Caco-2 (cell line): ENCODE results near the gene GLB1L. TPM values are rescaled to one million over a fixed set of nuclear protein-coding genes. Genes with fewer than 3 reads are reported as not detected.

Experiments used
- BruUV-seq: library from RNA; stranded (reverse); fragments of 400-500 nt; replicated peaks from 2 replicates; lab custom pipeline; 2021; lab: Mats Ljungman, UMichigan
- CTCF ChIA-PET: fragments of 300-600 bp; sonication (Branson Sonifier 250); formaldehyde crosslinking; loops from one replicate; lab custom pipeline; 2022; ENCODE audit warnings: antibody characterized with exemption; lab: Charles Lee
- POLR2A ChIA-PET: fragments of 300-600 bp; sonication (Branson Sonifier 250); formaldehyde crosslinking; loops from one replicate; lab custom pipeline; 2022; ENCODE audit warnings: antibody characterized with exemption; lab: Charles Lee
- DNase-seq, 2 experiments: peaks; one replicate each; pipeline versions ENCODE4 v3.0.0 to v3.0.0-alpha.2; 2020 to 2022
- H3K27me3 ChIP-seq: replicated peaks from 2 replicates; pipeline ENCODE4 v1.6.0; 2011; ENCODE audit warnings: low read length; ENCODE audit not compliant: control insufficient read depth, insufficient read depth
- H3K36me3 ChIP-seq: 2 replicates; pipeline ENCODE4 v1.5.1; 2011; ENCODE audit warnings: low read length; ENCODE audit not compliant: control insufficient read depth, insufficient read depth
- H3K4me1 ChIP-seq: fragments of 250-450 bp; sonication (Bioruptor Pico); 2 replicates; pipeline ENCODE4 v1.5.1; 2020; ENCODE audit warnings: mild to moderate bottlenecking
- H3K4me3 ChIP-seq: 2 replicates; pipeline ENCODE4 v1.5.1; 2011; ENCODE audit warnings: low read depth, mild to moderate bottlenecking, control low read depth, low read length
- H3K9me3 ChIP-seq: fragments of 250-450 bp; sonication (Bioruptor Pico); 2 replicates; pipeline ENCODE4 v1.5.1; 2020; ENCODE audit warnings: mild to moderate bottlenecking, moderate library complexity
- H3K27ac Mint-ChIP-seq: one replicate; pipeline ENCODE4 v1.8.0; 2022; ENCODE audit warnings: mixed read lengths; ENCODE audit not compliant: unreplicated experiment
- H3K27me3 Mint-ChIP-seq: one replicate; pipeline ENCODE4 v1.8.0; 2022; ENCODE audit warnings: mixed read lengths; ENCODE audit not compliant: insufficient read depth, unreplicated experiment
- H3K36me3 Mint-ChIP-seq: one replicate; pipeline ENCODE4 v1.8.0; 2022; ENCODE audit warnings: mild to moderate bottlenecking, mixed read lengths; ENCODE audit not compliant: insufficient read depth, unreplicated experiment
- H3K4me1 Mint-ChIP-seq: one replicate; pipeline ENCODE4 v1.8.0; 2022; ENCODE audit warnings: low read depth, mixed read lengths; ENCODE audit not compliant: unreplicated experiment
- H3K4me3 Mint-ChIP-seq: one replicate; pipeline ENCODE4 v1.8.0; 2022; ENCODE audit warnings: mild to moderate bottlenecking, moderate library complexity, mixed read lengths; ENCODE audit not compliant: unreplicated experiment
- H3K9me3 Mint-ChIP-seq: one replicate; pipeline ENCODE4 v1.8.0; 2022; ENCODE audit warnings: mixed read lengths; ENCODE audit not compliant: unreplicated experiment
- CTCF ChIP-seq, 2 experiments: fragments of 200-600 bp in 1 of 2; IDR thresholded peaks; 1 replicate in 1 of 2; 2 replicates in 1 of 2; pipeline versions ENCODE4 v1.5.1 to v1.8.0; 2011 to 2022; ENCODE audit warnings: antibody characterized with exemption in 1 of 2, control low read depth in 1 of 2, inconsistent platforms in 1 of 2, low read depth in 1 of 2, low read length in 1 of 2, mild to moderate bottlenecking in 1 of 2, moderate library complexity in 1 of 2; ENCODE audit not compliant: insufficient read depth in 1 of 2, severe bottlenecking in 1 of 2, unreplicated experiment in 1 of 2
- intact Hi-C: fragments of 100-400 bp; cut with micrococcal nuclease; formaldehyde crosslinking; loops from one replicate; pipeline ENCODE4 v1.10.0; 2022; ENCODE audit not compliant: unreplicated experiment
- total RNA-seq: library from RNA; stranded (reverse); gene quantifications from 2 replicates; pipeline ENCODE4 v1.2.3, GENCODE V29; 2022

The GLB1L gene
- total RNA-seq, 1 experiment from 2014 or later: 3.3 TPM

GRCh38 chr2:219210886-219211362 is 34.3 kb downstream of the GLB1L start:
- no peaks in the 10 kb centered on the region for H3K9me3 Mint-ChIP-seq
- TF ChIP-seq CTCF (IDR thresholded peaks at IDR 0.05; ENCODE audit: insufficient read depth in 1 of 2, low read depth in 1 of 2, low read length in 1 of 2, severe bottlenecking in 1 of 2, unreplicated experiment in 1 of 2): no peak
- no peak overlapping the region for H3K4me3 Mint-ChIP-seq
- peaks cover 61% of the 10 kb centered on the region for H3K36me3 Mint-ChIP-seq
- Histone ChIP-seq H3K27me3 (no peaks in the 10 kb centered on the region), H3K9me3 (no peaks in the 10 kb centered on the region), H3K4me1 (peaks cover 8% of the 10 kb centered on the region), H3K36me3 (peaks cover 21% of the 10 kb centered on the region), H3K4me3 (no peak overlapping the region)
- no peaks in the 10 kb centered on the region for H3K27me3 Mint-ChIP-seq
- no peak for DNase-seq
- ChIA-PET POLR2A (interaction anchor here (0.6 kb wide), 1 partner anchor 39 kb away, joined by 4 read pairs; no protein-coding TSS in a partner anchor), CTCF (interaction anchor here (0.5 kb wide), 1 partner anchor 84 kb away, joined by 3 read pairs; no protein-coding TSS in a partner anchor)
- peaks cover 5% of the 10 kb centered on the region for H3K4me1 Mint-ChIP-seq
- H3K27ac Mint-ChIP-seq: no peak overlapping the region
- no TSS peak for BruUV-seq
- intact Hi-C loops: loop anchor here (1.0 kb wide), 1 partner anchor 51 kb away; the partner anchor contains the start of gene NHEJ1

- no peak overlapping the region for H3K4me3 ChIP-seq
- no peaks in the 10 kb centered on the region for H3K27me3 ChIP-seq
- no peak overlapping the region for H3K27ac Mint-ChIP-seq
- H3K36me3 Mint-ChIP-seq: peaks cover 60% of the 10 kb centered on the region
- intact Hi-C loops: no loop called here
- no peak overlapping the region for H3K4me3 Mint-ChIP-seq
- no peaks in the 10 kb centered on the region for H3K9me3 ChIP-seq
- H3K4me1 ChIP-seq: peaks cover 8% of the 10 kb centered on the region
- CTCF ChIA-PET: no interaction called here
- no TSS peak for BruUV-seq
- peaks cover 21% of the 10 kb centered on the region for H3K36me3 ChIP-seq
- peaks cover 5% of the 10 kb centered on the region for H3K4me1 Mint-ChIP-seq
- no peaks in the 10 kb centered on the region for H3K27me3 Mint-ChIP-seq
- no peak for TF ChIP-seq CTCF (IDR thresholded peaks at IDR 0.05; ENCODE audit: insufficient read depth in 1 of 2, low read depth in 1 of 2, low read length in 1 of 2, severe bottlenecking in 1 of 2, unreplicated experiment in 1 of 2)
- H3K9me3 Mint-ChIP-seq: no peaks in the 10 kb centered on the region
- POLR2A ChIA-PET: no interaction called here
- no peak for DNase-seq
Observed at GRCh38 chr2:219210196-219210885, 34.9 kb downstream of the GLB1L start.

- Histone ChIP-seq H3K4me1 (peaks cover 8% of the 10 kb centered on the region), H3K27me3 (no peaks in the 10 kb centered on the region), H3K4me3 (no peak overlapping the region), H3K36me3 (peaks cover 20% of the 10 kb centered on the region), H3K9me3 (no peaks in the 10 kb centered on the region)
- Mint-ChIP-seq H3K36me3 (peaks cover 62% of the 10 kb centered on the region), H3K27ac (peak overlapping the region; percentile 59), H3K4me1 (peaks cover 5% of the 10 kb centered on the region), H3K9me3 (no peaks in the 10 kb centered on the region), H3K4me3 (no peak overlapping the region), H3K27me3 (no peaks in the 10 kb centered on the region)
- intact Hi-C loops: no loop called here
- ChIA-PET CTCF (no interaction called here), POLR2A (no interaction called here)
- no peak for DNase-seq
- TF ChIP-seq CTCF (IDR thresholded peaks at IDR 0.05; ENCODE audit: insufficient read depth in 1 of 2, low read depth in 1 of 2, low read length in 1 of 2, severe bottlenecking in 1 of 2, unreplicated experiment in 1 of 2): no peak
- no TSS peak for BruUV-seq
Observed at GRCh38 chr2:219209236-219210195, 35.7 kb downstream of the GLB1L start.
